Ovary (tissue), 9 donors: ENCODE results near the gene CD151. TPM values are rescaled to one million over a fixed set of nuclear protein-coding genes. Genes with fewer than 3 reads are reported as not detected.

Source experiments
- DNase-seq, 5 donors: peaks; one replicate each; pipeline ENCODE4 v3.0.0-alpha.2; 2019 to 2020
- H3K27ac ChIP-seq, 2 donors: fragments of 200-600 bp; one replicate each; pipeline versions ENCODE4 v1.5.1 to v1.8.0; 2019 to 2022
- H3K27me3 ChIP-seq: fragments of 200-600 bp; one replicate; pipeline ENCODE4 v1.8.0; 2022
- H3K36me3 ChIP-seq: fragments of 200-600 bp; sonication (generic); one replicate; pipeline ENCODE4 v1.5.1; 2019
- H3K4me1 ChIP-seq: one replicate; pipeline ENCODE4 v1.8.1; 2013; ENCODE audit warnings: mild to moderate bottlenecking, moderate library complexity; ENCODE audit not compliant: insufficient read depth
- H3K4me3 ChIP-seq: fragments of 200-600 bp; sonication (generic); one replicate; pipeline ENCODE4 v1.5.1; 2017
- H3K9me3 ChIP-seq, 2 donors: fragments of 200-600 bp in 1 of 2; sonication (generic) in 1 of 2; one replicate each; pipeline versions ENCODE4 v1.5.1 to v1.8.1; 2013 to 2019; ENCODE audit warnings: mild to moderate bottlenecking in 1 of 2, moderate library complexity in 1 of 2
- EP300 ChIP-seq: sonication (generic); formaldehyde crosslinking; IDR thresholded peaks from one replicate; pipeline ENCODE4 v1.6.1; 2017; ENCODE audit warnings: antibody characterized with exemption
- POLR2A ChIP-seq: fragments of 450-650 bp; IDR thresholded peaks from one replicate; pipeline ENCODE4 v1.6.1; 2017; ENCODE audit warnings: antibody characterized with exemption, mild to moderate bottlenecking, moderate library complexity
- WGBS, 3 donors: extraction: QIAGEN DNeasy Blood & Tissue Kit in 1 of 3; methylation state at CpG; one replicate each; pipeline versions ENCODE4 v1.1.5 to v1.1.7; 2013 to 2017; 5-methylcytosine and 5-hydroxymethylcytosine counted together
- intact Hi-C, 4 donors: fragments of 100-400 bp; cut with DNase I; formaldehyde crosslinking; loops; one replicate each; pipeline versions ENCODE4 v1.11.0 to v1.15.1; 2022 to 2023
- polyA plus RNA-seq, 2 donors: library from polyadenylated mRNA; stranded (reverse); fragments of 200-250 nt in 1 of 2; fragments of 350-450 nt in 1 of 2; fragmentation: Illumina TruSeq in 1 of 2; extraction: RNeasy Lipid Tissue Mini Kit (QIAGEN cat#74804) in 1 of 2; gene quantifications; one replicate each; pipeline ENCODE4 v1.2.3, GENCODE V29; 2013 to 2014
- total RNA-seq, 7 donors: library from RNA; depleted of rRNA in 2 of 7; stranded (reverse); fragments of >200 nt in 2 of 7; fragmentation: NEBNext Ultra II Directional in 3 of 7; extraction: Animal tissue kit (Norgen Biotek cat#: 25700) in 3 of 7; gene quantifications; one replicate each; pipeline versions ENCODE4 v1.1.0 to v1.2.4, GENCODE V29; 2016 to 2023
- TF ChIP-seq, protein P1 (sequence below), 3 donors: fragments of 450-650 bp in 2 of 3; fragments of 200-600 bp in 1 of 3; IDR thresholded peaks; one replicate each; pipeline versions ENCODE4 v1.5.1 to v1.8.0; 2016 to 2022; ENCODE audit warnings: antibody characterized with exemption in 3 of 3, mild to moderate bottlenecking in 1 of 3
- donor health status: DM: no; HTN: no; CAD: no; lungs with moderate emphysema.
- donor health status: DM: no; HTN: no; CAD: no.
- donor health status: Bipolar disorder and iron deficiency.
- donor health status: DM: yes; HTN: yes; CAD: no.
- donor health status: DM: no; HTN: no; CAD: no.
- donor health status: DM: yes; HTN: yes; CAD: no.

Gene CD151
- total and polyA plus RNA-seq, 9 donors: 32.9 to 243 (median 168) TPM

GRCh38 chr11:787084-787675, 45.6 kb upstream of the CD151 start:
- intact Hi-C loops: no loop called here
- TF ChIP-seq POLR2A (no peak), EP300 (no peak)
- TF ChIP-seq, protein P1, sequence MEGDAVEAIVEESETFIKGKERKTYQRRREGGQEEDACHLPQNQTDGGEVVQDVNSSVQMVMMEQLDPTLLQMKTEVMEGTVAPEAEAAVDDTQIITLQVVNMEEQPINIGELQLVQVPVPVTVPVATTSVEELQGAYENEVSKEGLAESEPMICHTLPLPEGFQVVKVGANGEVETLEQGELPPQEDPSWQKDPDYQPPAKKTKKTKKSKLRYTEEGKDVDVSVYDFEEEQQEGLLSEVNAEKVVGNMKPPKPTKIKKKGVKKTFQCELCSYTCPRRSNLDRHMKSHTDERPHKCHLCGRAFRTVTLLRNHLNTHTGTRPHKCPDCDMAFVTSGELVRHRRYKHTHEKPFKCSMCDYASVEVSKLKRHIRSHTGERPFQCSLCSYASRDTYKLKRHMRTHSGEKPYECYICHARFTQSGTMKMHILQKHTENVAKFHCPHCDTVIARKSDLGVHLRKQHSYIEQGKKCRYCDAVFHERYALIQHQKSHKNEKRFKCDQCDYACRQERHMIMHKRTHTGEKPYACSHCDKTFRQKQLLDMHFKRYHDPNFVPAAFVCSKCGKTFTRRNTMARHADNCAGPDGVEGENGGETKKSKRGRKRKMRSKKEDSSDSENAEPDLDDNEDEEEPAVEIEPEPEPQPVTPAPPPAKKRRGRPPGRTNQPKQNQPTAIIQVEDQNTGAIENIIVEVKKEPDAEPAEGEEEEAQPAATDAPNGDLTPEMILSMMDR (IDR thresholded peaks at IDR 0.05): no peak
- 76 to 80% (median 77%) methylated on average over 22 to 24 of the region's 24 CpGs for WGBS, 3 donors

DNA sequence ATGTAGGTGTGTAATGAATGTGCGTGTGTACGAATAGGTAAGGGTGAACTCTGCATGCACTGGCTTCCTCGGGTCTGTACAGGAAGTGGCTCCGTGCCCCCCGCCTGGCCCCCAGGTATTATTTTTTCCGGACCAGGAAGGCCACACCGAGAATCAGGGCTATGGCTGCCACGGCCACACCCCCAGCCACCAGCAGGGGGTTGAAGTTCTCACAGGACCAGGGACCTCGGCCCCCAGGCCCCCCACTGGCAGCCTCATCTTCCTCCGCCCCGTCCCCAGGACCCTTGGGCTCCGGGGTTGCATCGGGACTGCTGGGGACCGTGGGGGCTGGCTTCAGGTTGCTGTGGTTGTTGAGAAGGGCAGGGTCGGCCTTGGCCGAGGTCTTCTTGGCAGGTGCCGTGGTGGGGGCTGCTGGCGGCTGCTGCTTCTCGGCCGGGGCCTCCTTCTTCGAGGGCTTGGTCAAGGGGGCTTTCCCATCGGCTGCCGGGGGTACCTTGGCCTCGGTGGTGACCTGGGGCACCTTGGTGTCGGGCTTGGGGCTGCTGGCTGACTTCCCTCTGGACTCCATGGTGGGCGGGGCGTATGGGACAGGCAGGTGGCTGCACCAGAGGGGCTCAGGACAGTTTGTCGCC, 44.6 kb upstream of the CD151 start:
- intact Hi-C loops: no loop called here

More at GRCh38 chr11:787084-787675, 45.6 kb upstream of the CD151 start:
- no peak for DNase-seq
- H3K4me3 ChIP-seq: no peak overlapping the region
- no peaks in the 10 kb centered on the region for H3K9me3 ChIP-seq
- H3K36me3 ChIP-seq: no peaks in the 10 kb centered on the region
- H3K4me1 ChIP-seq: no peaks in the 10 kb centered on the region
- no peaks in the 10 kb centered on the region for H3K27me3 ChIP-seq
- H3K27ac ChIP-seq: no peak overlapping the region

GRCh38 chr11:788953-789940, 43.5 kb upstream of the CD151 start:
- Histone ChIP-seq H3K27ac (no peak overlapping the region), H3K27me3 (no peaks in the 10 kb centered on the region), H3K4me1 (no peaks in the 10 kb centered on the region), H3K4me3 (no peak overlapping the region), H3K9me3 (no peaks in the 10 kb centered on the region), H3K36me3 (no peaks in the 10 kb centered on the region)
- intact Hi-C loops: no loop called here
- DNase-seq: no peak
- TF ChIP-seq POLR2A (no peak), EP300 (no peak)
- TF ChIP-seq, protein P1 (IDR thresholded peaks at IDR 0.05): no peak
- WGBS, 3 donors: 12 to 14% (median 13%) methylated on average over 21 to 31 of the region's 31 CpGs

More for the DNA sequence above, 44.6 kb upstream of the CD151 start:
- Histone ChIP-seq H3K27me3 (no peaks in the 10 kb centered on the region), H3K27ac (no peak overlapping the region), H3K9me3 (no peaks in the 10 kb centered on the region), H3K4me1 (no peaks in the 10 kb centered on the region), H3K4me3 (no peak overlapping the region), H3K36me3 (no peaks in the 10 kb centered on the region)
- no peak for DNase-seq
- WGBS, 3 donors: 34 to 51% (median 37%) methylated on average over 24 to 28 of the region's 28 CpGs
- TF ChIP-seq POLR2A: no peak
- TF ChIP-seq, protein P1 (IDR thresholded peaks at IDR 0.05): no peak
- TF ChIP-seq EP300: no peak

GRCh38 chr11:789943-790342, 42.8 kb upstream of the CD151 start, which contains the start of gene CEND1:
TSS of gene CEND1 (minus strand) at chr11:790090. CDS start at chr11:788576, 1,514 bp downstream.
- Histone ChIP-seq H3K27me3 (no peaks in the 10 kb centered on the region), H3K4me1 (peaks cover 2% of the 10 kb centered on the region), H3K4me3 (no peak within 1 kb of the TSS), H3K9me3 (no peaks in the 10 kb centered on the region), H3K27ac (no peak within 1 kb of the TSS), H3K36me3 (no peaks in the 10 kb centered on the region)
- DNase-seq: no peak
- intact Hi-C loops: no loop called here
- TF ChIP-seq, protein P1 (IDR thresholded peaks at IDR 0.05): no peak
- TF ChIP-seq POLR2A: no peak
- no peak for TF ChIP-seq EP300
- WGBS, 3 donors: 2 to 3% (median 3%) methylated on average over 21 to 44 of the region's 44 CpGs
